ENCODE data around the gene IKZF3.

IKZF3 gene

DNA sequence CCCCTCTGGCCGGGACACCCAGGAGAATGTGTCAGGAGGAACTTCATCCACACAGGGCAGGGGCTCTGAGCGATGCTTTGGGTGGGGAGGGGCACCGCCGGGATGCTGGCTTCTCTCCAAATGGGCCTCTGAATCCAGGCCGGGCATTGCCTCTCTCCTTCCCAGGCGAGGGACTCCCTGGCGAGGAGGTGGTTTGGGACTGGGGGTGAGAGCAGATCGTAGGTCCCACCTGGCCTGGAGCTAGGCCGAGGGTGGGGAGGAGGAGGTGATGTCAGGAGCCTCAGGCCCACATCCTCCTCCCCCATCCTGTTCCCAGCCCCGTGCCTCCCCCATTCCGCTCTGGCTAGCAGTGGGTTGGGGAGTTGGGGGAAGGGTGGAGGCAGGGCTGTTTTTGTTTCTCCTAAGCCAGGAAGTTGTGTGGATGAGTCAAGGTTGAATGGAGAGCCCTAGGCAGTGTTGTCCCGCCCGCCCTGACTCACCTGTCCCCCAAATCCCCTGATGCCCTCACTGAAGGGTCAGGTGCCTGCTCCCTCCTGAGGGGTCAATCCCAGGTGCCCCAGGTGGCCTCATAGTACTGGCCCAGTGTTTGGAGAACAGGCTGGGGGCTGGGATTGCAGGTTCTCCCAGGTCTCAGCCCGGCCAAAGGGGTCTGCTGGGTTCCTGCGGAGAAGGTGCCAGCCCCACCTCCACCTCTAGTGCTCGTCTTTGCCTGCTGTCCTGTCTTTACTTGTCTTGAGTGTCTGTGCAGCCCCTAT is 123.6 kb downstream of the IKZF3 start:
- Histone ChIP-seq H3K27ac (ENCODE audit: low read depth, low read length) (no peak overlapping the region), H3K4me3 (ENCODE audit: low read depth in 1 of 2, low read length in 2 of 2) (no peak overlapping the region)

DNA sequence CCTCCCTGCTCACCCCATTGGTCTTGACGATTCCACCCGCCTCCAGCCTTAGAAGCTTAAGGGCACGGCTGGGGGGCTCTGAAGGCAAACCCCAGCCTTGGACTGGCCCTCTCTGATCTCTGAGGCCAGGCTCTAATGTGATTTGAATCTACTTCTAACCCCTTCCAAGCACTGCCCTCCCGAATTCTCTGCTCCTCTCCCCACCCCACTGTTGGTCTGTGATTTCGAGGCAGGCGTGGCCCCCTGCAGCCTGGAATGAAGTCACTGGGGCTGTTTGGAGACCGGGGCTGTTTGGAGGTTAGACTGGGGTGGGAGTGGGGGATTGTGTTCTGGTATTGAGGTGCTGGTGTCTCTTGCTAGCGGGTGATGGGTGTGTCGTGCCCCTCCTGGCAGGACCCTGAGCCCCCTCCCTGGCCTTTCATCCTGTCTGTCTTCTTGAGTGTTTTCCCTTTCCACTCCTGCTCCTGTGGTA is 124.2 kb downstream of the IKZF3 start:
- H3K9ac ChIP-seq (ENCODE audit: low read length): no peak overlapping the region
- H3K27ac ChIP-seq (ENCODE audit: low read depth, low read length): no peak overlapping the region

More for the DNA sequence above, 123.6 kb downstream of the IKZF3 start:
- H3K27me3 ChIP-seq (ENCODE audit: control insufficient read depth in 1 of 2, insufficient read depth in 2 of 2, low read length in 2 of 2): peaks cover 24 to 76% of the 10 kb centered on the region in 2 donors
- H3K9me3 ChIP-seq (ENCODE audit: low read length): no peaks in the 10 kb centered on the region
- H3K4me1 ChIP-seq (ENCODE audit: insufficient read depth, low read length): peaks cover 9% of the 10 kb centered on the region
- no peak overlapping the region for H3K9ac ChIP-seq (ENCODE audit: low read length)
- H3K36me3 ChIP-seq (ENCODE audit: insufficient read depth, low read length): no peaks in the 10 kb centered on the region

DNA sequence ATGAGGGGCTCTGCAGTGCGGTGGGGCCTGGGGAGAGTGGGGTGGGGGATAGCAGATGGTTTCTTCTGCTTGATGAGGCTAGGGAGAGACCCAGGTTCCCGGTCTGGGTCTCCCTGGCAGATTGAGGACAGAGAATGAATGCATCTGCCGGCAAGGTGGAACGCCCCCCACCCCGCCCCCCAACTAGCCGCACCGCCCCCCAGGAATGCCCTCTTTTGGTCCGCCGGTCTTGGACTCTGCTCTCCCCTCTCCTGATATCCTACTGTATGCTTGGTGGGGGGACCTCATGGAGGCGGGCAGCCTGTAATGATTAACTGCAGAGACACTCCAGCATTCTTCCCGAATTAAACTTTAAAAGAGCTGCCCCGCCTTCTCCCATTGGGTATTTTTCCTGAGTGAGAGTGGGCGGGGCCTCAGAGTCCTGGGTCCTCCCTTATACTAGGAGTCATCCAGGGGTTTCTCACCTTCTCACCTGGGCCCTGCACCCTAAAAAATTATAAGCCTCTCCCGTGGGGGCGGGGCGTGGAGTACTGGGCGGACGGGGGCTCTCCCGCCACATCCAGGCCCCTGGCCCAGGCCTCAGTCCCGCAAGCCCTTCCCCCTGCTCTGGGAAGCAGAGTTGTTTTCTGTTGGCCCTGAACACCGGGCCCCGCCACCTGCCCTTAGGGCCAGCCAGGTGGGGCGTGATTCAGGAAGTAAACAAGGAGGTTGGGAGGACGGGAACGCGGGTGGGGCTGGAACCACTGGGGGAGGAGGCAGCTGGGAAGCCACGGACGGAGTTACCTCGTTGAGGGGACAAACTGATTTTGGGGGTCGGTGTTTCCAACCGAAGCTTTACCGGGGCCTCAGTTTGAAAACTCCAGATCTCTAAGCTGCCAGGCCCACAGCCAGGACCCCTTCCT is 124.9 kb downstream of the IKZF3 start:
- Histone ChIP-seq H3K36me3 (ENCODE audit: insufficient read depth, low read length) (no peaks in the 10 kb centered on the region), H3K27ac (ENCODE audit: low read depth, low read length) (no peak overlapping the region), H3K4me3 (ENCODE audit: low read depth in 1 of 2, low read length in 2 of 2) (peak overlapping the region in 1 of 2 donors; percentile 32), H3K4me1 (ENCODE audit: insufficient read depth, low read length) (peaks cover 9% of the 10 kb centered on the region), H3K9me3 (ENCODE audit: low read length) (no peaks in the 10 kb centered on the region), H3K27me3 (ENCODE audit: control insufficient read depth in 1 of 2, insufficient read depth in 2 of 2, low read length in 2 of 2) (peaks cover 24 to 77% of the 10 kb centered on the region in 2 donors), H3K9ac (ENCODE audit: low read length) (no peak overlapping the region)

More for the DNA sequence above, 124.2 kb downstream of the IKZF3 start:
- Histone ChIP-seq H3K4me3 (ENCODE audit: low read depth in 1 of 2, low read length in 2 of 2) (peak overlapping the region in 1 of 2 donors; percentile 32), H3K27me3 (ENCODE audit: control insufficient read depth in 1 of 2, insufficient read depth in 2 of 2, low read length in 2 of 2) (peaks cover 24 to 77% of the 10 kb centered on the region in 2 donors), H3K36me3 (ENCODE audit: insufficient read depth, low read length) (no peaks in the 10 kb centered on the region), H3K9me3 (ENCODE audit: low read length) (no peaks in the 10 kb centered on the region), H3K4me1 (ENCODE audit: insufficient read depth, low read length) (peaks cover 9% of the 10 kb centered on the region)

DNA sequence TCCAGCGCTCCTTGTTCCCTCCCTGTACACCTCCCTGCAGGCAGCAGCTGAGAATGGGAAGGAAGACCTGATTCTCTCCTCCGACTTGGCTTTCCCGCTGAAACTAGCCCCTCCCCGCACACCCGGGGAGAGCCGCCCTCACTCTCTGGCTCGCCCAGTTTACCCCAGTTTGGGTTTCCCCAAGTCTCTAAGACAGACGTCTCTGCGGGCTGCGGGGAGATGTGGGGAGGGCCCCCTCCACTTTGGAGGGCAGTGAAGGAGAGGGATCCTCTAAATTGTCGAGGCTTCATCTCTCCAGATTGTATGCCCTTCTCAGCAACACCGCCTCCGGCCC is 125.6 kb downstream of the IKZF3 start:
- H3K9me3 ChIP-seq (ENCODE audit: low read length): no peaks in the 10 kb centered on the region
- no peaks in the 10 kb centered on the region for H3K36me3 ChIP-seq (ENCODE audit: insufficient read depth, low read length)
- no peak overlapping the region for H3K4me3 ChIP-seq (ENCODE audit: low read depth in 1 of 2, low read length in 2 of 2)
- no peak overlapping the region for H3K9ac ChIP-seq (ENCODE audit: low read length)
- H3K27ac ChIP-seq (ENCODE audit: low read depth, low read length): no peak overlapping the region
- peaks cover 9% of the 10 kb centered on the region for H3K4me1 ChIP-seq (ENCODE audit: insufficient read depth, low read length)
- peaks cover 24 to 74% of the 10 kb centered on the region in 2 donors for H3K27me3 ChIP-seq (ENCODE audit: control insufficient read depth in 1 of 2, insufficient read depth in 2 of 2, low read length in 2 of 2)

DNA sequence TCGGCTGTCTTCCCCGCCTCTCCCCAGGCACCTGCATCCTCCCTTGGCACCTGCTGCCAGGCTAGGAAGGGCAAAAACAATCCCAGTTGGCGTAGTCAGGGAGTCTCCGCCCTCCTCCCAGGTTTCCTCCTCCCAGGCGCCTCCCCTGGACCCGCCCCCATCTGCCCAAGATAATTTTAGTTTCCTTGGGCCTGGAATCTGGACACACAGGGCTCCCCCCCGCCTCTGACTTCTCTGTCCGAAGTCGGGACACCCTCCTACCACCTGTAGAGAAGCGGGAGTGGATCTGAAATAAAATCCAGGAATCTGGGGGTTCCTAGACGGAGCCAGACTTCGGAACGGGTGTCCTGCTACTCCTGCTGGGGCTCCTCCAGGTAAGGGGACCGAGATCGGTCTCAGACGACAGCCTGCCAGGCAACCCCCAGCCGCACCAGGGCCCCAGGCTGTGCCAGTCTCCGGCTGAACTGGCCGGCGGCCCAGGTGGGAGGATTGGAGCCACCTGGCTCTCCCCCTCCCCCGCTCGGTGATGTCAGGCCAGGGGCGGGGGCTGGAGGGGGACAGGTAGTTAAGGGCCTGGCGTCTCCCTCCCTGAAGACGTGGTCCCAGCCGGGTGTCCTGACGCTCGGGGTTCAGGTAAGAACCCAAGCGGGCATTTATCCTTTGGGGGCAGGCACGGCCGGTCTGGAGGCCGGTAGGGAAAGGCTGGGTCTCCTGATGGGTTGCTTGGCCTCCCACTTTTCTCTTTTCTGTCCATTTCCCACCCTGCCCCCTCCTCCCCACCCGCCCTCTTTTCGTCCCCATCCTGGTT is 126.1 kb downstream of the IKZF3 start, which contains the start of gene GRB7:
Gene GRB7, plus strand, starts transcription at position 179 of the 808 bp plus-strand sequence. CDS start 4,364 bp downstream, outside the sequence.
- Histone ChIP-seq H3K36me3 (ENCODE audit: insufficient read depth, low read length) (no peaks in the 10 kb centered on the region), H3K27ac (ENCODE audit: low read depth, low read length) (no peak within 1 kb of the TSS), H3K9ac (ENCODE audit: low read length) (no peak within 1 kb of the TSS), H3K4me3 (ENCODE audit: low read depth in 1 of 2, low read length in 2 of 2) (no peak within 1 kb of the TSS), H3K9me3 (ENCODE audit: low read length) (no peaks in the 10 kb centered on the region), H3K27me3 (ENCODE audit: control insufficient read depth in 1 of 2, insufficient read depth in 2 of 2, low read length in 2 of 2) (peaks cover 24 to 71% of the 10 kb centered on the region in 2 donors), H3K4me1 (ENCODE audit: insufficient read depth, low read length) (peaks cover 9% of the 10 kb centered on the region)

- Histone ChIP-seq H3K9ac (ENCODE audit: low read length) (no peak overlapping the region), H3K27me3 (ENCODE audit: control insufficient read depth in 1 of 2, insufficient read depth in 2 of 2, low read length in 2 of 2) (peaks cover 24 to 65% of the 10 kb centered on the region in 2 donors), H3K4me1 (ENCODE audit: insufficient read depth, low read length) (peaks cover 9% of the 10 kb centered on the region), H3K4me3 (ENCODE audit: low read depth in 1 of 2, low read length in 2 of 2) (no peak overlapping the region), H3K27ac (ENCODE audit: low read depth, low read length) (no peak overlapping the region), H3K36me3 (ENCODE audit: insufficient read depth, low read length) (no peaks in the 10 kb centered on the region), H3K9me3 (ENCODE audit: low read length) (no peaks in the 10 kb centered on the region)
Measured at GRCh38 chr17:39737206-39737759, 126.8 kb downstream of the IKZF3 start.

DNA sequence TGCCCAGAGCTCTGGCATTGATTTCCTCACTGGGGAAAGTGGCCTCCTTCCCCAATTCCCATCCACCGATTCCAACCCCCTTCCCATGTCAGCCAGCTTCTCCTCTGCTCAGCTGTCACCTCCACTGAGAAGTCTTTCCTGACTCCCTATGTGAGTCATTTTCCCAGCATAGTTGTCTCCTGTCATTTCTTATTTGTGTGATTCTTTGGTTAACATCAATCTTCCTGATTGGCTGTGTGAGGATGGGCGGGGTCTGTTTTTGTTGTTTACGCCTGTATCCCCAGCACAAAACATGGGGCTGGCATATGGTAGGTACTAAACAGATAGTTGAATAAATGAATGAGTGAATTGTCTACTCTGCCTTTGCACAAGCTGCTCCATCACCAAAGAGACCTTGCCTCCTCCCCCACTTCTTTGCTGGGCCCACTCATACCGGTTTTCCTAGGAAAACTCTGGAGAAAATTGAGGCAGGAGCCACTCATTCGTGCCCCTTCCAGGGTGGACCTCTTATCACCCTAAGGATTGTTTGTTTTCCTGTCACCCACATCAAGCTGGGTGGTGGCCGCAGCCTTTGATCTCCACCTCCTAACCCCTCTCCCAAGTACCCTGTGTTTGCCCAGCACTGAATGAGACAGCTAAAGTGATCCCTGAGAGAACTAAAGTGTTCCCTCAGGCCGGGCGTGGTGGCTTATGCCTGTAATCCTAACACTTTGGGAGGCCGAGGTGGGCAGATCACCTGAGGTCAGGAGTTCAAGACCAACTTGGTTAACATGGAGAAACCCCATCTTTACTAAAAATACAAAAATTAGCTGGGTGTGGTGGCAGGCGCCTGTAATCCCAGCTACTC is 127.6 kb downstream of the IKZF3 start:
- H3K4me1 ChIP-seq (ENCODE audit: insufficient read depth, low read length): peaks cover 9% of the 10 kb centered on the region
- no peak overlapping the region for H3K27ac ChIP-seq (ENCODE audit: low read depth, low read length)
- H3K36me3 ChIP-seq (ENCODE audit: insufficient read depth, low read length): no peaks in the 10 kb centered on the region
- H3K27me3 ChIP-seq (ENCODE audit: control insufficient read depth in 1 of 2, insufficient read depth in 2 of 2, low read length in 2 of 2): peaks cover 24 to 57% of the 10 kb centered on the region in 2 donors
- H3K9me3 ChIP-seq (ENCODE audit: low read length): no peaks in the 10 kb centered on the region
- no peak overlapping the region for H3K4me3 ChIP-seq (ENCODE audit: low read depth in 1 of 2, low read length in 2 of 2)
- no peak overlapping the region for H3K9ac ChIP-seq (ENCODE audit: low read length)

DNA sequence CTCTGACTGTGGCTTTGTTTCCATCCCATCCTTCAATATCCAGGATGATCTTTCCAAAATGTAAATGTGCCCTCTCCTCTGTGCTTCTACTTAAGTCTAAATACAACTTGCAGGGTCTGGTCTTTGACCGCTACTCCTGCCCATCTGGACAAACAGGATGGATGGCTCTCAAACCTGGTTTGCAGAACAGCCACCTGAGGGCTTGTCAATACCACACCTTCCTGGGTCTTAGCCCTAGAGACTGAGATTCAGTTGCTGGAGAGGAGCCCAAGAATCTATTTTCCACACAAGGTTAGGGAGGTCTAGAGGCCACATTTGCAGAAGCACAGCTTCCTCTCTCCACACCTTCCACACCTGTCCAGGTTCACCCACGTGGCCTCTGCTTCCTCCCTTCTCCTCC is 128.2 kb downstream of the IKZF3 start:
- H3K4me3 ChIP-seq (ENCODE audit: low read depth in 1 of 2, low read length in 2 of 2): no peak overlapping the region
- H3K9me3 ChIP-seq (ENCODE audit: low read length): no peaks in the 10 kb centered on the region
- peaks cover 9% of the 10 kb centered on the region for H3K4me1 ChIP-seq (ENCODE audit: insufficient read depth, low read length)
- H3K36me3 ChIP-seq (ENCODE audit: insufficient read depth, low read length): no peaks in the 10 kb centered on the region
- H3K27ac ChIP-seq (ENCODE audit: low read depth, low read length): no peak overlapping the region
- H3K27me3 ChIP-seq (ENCODE audit: control insufficient read depth in 1 of 2, insufficient read depth in 2 of 2, low read length in 2 of 2): peaks cover 18 to 51% of the 10 kb centered on the region in 2 donors
- no peak overlapping the region for H3K9ac ChIP-seq (ENCODE audit: low read length)

DNA sequence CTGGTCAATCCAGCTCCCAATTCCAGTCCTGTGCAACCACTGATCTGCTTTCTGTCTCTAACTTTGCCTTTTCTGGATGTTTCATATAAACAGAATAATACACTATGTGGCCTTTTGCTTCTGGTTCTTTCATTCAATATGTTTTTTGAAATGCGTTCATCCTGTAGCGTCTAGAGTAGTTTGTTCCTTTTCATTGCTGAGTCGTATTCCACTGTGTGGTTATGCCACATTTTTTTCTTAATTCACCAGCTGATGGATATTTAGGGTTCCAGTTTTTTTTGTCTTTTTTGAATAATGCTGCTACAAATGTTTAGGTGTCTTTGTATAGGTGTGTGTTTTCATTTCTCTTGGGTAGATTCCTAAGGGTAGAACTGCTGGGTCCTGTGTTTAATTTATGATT is 131.5 kb downstream of the IKZF3 start:
- Histone ChIP-seq H3K4me1 (ENCODE audit: insufficient read depth, low read length) (peaks cover 7% of the 10 kb centered on the region), H3K4me3 (ENCODE audit: low read depth in 1 of 2, low read length in 2 of 2) (no peak overlapping the region), H3K36me3 (ENCODE audit: insufficient read depth, low read length) (peaks cover 16% of the 10 kb centered on the region), H3K9me3 (ENCODE audit: low read length) (no peaks in the 10 kb centered on the region), H3K27me3 (ENCODE audit: control insufficient read depth in 1 of 2, insufficient read depth in 2 of 2, low read length in 2 of 2) (peaks cover 0 to 19% of the 10 kb centered on the region in 2 donors), H3K9ac (ENCODE audit: low read length) (no peak overlapping the region), H3K27ac (ENCODE audit: low read depth, low read length) (no peak overlapping the region)

Data from muscle layer of colon (tissue), 2 donors.